Activated T-helper 9 cell treated with anti-CD3 and anti-CD28 coated beads, Interleukin-2, amount 50 U/mL, for 16 hours (primary cell): ENCODE results near the gene CELSR2.
"Not testable (repeated sequence)": the region's sequence is repeated elsewhere in the genome, so short reads cannot be mapped to it uniquely, and the experiment has no call there.

Experiments used
- DNase-seq: peaks from one replicate; pipeline ENCODE4 v3.0.0-alpha.2; 2020; ENCODE audit warnings: low read depth

Gene CELSR2

DNA sequence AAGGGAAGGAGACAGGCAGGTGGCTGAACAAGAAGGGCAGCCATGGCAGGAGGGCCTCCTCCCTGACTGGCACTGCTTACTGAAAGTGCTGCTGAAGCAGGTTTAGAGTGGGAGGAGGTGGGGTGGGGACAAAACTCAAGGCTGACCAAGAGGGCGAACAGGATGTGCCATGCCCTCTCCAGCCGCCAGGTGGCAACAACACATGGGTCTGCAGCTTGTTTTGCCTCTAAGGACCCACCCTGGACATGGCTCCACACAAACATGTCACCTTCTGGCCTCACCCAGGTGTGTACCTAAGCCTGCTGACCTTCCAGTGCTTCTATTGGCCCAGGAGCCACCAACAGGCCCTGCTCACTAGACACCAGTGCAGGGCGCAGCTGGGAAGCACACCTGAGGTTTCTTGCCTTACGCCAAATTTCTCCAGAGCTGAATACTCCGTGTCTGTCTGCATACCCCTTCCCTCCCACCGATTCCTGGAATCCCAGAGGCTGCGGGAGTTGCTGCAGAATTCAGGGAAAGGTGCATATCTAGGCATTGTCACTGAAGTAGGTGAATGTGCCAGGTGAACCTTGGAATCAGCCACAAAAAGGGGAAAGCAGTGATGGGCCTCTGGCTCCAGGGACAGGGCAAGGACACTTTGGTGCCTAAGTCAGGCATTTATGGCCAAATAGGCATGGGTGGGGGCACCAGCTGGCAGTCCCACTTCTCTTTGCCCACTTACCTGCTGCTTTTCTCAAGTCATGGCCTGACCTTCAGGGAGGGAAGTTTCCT is 28.3 kb downstream of the CELSR2 start:
- DNase-seq = peak; percentile 41

DNA sequence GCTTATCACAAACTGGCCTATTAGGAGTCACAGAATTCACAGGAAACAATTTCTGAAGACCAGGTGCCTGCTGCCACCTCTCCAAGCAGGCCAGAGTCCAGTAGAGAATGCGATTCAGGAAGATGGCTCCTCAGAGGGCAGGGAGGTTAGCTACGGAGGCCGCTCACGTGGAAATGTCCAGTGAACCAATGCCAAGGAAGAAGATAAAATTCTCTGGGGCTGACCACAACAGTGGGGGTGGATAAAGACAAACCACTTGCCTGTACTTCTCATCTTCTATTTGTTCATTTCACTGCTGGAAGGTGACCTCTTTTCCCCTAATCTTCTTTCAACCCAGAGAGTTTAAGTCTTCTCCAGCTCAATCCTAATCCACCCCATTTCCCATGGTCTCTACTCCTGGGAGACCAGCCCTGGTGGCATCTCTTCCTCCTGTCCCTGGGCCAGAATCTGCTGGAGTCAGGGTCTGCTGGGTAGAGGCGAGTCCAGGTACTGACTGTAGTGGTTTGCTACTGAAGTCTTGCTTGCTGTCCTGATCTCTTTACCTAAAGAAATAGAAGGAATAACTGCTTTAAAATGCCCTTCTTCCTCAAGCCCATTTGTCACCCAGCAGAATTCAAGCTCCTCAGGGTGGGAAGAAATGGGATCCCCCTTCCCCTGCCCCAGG is 30.4 kb downstream of the CELSR2 start:
- DNase-seq = no peak

GRCh38 chr1:109280862-109281261 is 31.5 kb downstream of the CELSR2 start:
- no peak for DNase-seq

DNA sequence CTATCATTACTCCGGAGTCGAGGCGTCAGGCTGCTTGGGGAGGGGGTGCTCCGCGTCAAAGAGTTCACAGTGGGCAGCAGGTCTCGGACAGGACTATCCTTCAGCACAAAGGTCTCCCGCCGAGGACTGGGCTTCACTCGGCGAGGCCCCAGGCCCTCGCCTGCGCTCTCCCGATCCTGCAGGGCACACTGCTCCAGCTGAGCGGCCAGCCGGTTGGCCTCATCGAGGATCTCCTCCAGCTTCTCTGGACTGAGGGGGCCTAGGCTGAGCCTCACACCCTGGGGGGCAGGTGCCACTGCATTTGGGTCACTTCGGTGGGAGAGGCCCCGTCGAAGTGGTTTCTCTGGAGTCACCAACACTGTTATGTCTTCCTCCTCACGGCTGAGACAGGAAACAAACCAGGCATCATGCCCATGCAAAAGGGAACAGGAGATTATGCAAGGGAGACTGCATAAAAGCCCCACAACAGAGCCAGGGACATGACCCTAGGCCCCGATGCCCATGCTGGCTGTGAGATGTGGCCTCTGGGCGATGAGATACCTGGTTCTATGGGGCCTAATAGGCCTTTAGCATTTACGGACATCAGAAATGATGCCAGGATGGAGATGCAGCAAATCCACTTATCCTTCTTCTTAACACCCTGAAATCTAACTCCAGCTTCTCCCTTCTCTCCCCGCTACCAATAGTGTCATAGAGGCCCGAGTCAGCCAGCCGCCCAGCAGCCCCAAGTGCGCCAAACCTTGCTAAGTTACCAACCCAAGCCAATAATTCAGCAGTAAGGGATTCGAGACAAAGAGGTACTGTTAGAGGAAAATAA is 32.5 kb downstream of the CELSR2 start:
- no peak for DNase-seq

GRCh38 chr1:109282497-109282951 is 33.2 kb downstream of the CELSR2 start:
- DNase-seq = no peak

GRCh38 chr1:109282952-109283747 is 33.8 kb downstream of the CELSR2 start, which contains the start of gene PSRC1:
PSRC1 (minus strand) TSS chr1:109283145.
- DNase-seq = peak; percentile 84

GRCh38 chr1:109283748-109284600 is 34.6 kb downstream of the CELSR2 start:
- no peak for DNase-seq

GRCh38 chr1:109286762-109287161 is 37.4 kb downstream of the CELSR2 start:
- DNase-seq = not testable (repeated sequence)

DNA sequence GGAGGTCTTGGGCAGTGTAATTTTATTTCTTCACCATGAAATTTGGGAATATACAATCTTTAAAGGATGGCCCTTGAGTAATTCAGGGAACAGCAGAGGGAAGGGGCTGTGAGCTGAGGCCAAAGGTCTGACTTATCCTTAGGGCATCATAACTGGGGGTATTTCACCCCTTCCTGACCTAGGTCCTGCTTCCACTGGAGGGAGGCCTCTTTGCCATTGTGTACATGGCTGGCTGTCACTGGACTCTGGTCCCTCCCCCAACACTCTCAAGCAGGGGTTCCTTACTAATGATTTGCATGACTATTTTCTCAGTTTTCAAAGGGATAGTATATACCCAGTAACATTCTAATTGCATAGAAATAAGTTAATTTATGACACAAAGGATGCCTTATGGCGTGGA is 40.8 kb downstream of the CELSR2 start:
- DNase-seq = no peak

GRCh38 chr1:109290998-109291397 is 41.7 kb downstream of the CELSR2 start:
- no peak for DNase-seq

DNA sequence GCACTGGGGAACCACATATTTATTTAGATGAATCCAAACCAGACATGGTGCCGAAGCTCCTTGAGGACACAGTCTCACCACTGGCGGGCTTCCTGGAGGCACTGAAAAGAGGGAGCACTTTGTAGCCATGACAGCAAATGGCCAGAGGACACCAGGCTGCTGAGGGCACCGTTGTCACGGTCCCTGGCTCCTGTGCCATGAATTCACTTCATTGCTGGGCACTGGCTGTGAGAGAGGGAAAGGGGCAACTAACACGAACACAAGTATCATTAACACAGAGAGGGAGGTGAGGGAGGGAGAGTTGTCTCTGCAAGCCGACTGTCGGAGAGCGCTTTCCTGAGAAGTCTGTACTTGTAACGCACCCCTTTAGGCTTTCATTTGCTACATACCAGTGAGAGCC is 43.0 kb downstream of the CELSR2 start:
- DNase-seq = no peak

DNA sequence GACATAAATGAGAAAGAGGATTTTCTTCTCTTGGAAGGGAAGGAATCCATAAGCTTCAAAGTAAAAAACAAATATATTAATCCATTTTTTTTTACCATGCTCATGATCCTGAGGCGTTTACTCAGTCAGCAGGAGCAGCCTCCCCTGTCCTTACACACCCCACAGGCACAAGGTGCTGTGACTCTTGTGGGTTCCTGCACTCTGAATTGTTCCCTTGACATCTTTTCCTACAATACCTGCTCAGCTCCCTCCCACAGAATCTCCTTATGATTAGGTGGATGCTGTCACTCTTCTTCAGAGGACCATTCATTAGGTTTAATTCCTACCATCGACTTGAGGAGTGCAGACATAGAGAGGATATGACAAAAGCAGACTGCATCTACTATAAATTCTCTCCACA is 43.7 kb downstream of the CELSR2 start:
- no peak for DNase-seq

DNA sequence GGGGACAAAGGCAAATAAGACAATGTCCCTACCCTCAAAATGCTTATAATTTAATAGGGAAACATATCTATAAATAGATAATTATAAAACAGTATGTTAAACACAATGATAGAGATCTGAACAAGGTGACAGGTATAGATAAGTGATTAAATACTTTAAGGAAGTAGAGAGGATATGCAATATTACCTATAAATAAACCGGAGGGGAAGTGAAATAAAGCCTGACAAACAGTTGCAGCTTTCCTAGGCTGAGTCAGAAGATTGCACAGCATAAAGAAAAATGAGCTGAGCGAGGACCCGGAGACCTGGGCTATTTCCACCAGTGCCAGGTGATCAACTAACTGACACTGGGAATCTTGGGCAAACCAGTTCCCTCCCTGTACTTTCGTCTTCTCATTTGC is 45.1 kb downstream of the CELSR2 start:
- DNase-seq = no peak

DNA sequence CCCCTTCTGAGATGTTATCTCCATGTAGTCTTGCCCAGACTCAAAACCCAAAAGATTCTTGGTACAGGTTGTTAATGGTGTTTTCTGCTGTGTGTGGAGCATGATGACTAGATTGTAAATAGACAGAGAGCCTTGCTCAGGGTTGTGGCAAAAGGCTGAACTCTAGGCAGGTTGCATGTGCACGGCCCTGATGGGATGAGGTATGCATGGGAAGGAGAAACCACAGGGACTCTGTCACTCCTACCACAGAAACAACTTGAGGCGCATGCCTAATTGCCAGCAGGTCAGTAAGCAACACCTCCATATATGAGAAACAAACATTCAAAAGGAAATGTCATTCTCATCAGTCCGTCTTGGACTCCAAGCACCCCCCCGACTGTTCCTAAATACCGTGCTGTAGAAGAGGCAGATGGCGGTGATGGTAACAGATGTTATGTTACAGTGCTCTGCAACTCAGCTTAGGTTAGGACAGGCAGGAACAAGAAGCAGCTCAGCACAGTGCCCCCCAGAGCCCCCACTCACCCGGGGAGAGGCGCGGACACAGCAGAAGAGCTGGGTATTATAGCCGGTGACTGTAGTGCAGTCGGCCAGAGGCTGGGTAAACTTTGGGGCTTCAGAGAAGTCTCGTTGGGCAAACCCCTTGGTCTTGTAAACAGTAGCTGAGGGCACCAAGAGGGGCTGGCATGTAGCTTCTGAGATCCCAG is 46.5 kb downstream of the CELSR2 start:
- no peak for DNase-seq

GRCh38 chr1:109296782-109297181 is 47.4 kb downstream of the CELSR2 start:
- no peak for DNase-seq

- no peak for DNase-seq
These were observed 49.6 kb downstream of the CELSR2 start for GRCh38 chr1:109298666-109299557.

DNA sequence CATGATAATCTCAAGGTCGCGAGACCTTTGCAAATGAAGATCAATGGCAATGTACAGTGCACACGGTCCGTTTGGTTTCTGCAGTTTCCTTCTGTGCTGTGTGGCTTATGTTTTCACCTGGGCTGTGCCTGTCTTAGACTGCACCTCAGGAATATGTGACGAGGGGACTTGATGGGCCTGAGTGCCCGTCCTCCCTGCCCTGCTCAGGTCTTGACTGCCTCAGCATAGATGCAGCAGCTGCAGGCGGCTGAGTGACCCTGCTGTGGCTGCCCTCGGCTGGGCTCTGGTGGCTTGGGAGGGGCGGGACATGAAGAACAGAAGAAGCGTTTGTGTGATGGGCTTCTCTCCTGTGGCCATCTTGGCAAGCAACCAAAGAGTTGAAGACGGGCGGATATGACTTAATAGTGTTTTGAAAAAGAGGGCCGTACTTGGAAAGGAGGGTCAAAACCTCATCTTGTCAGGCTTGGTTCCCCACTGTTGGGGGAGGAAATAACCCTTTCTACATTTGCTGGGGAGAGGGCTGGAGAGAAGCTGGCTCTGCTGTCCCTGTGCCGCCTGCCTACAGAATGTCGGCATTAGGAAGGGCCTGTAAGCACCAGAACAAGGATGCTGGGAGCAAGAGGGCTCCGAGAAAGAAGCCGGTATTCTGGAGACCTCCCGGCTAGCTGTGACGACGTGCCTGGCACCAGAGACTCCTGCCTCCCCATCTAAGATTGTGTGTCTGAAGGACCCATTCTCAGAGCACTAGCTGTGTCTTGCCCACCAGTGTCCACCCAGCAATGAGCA is 50.4 kb downstream of the CELSR2 start:
- DNase-seq = no peak

GRCh38 chr1:109300650-109301151 is 51.4 kb downstream of the CELSR2 start:
- no peak for DNase-seq
